GM12801 (cell line): Measurements from ENCODE around the gene IFNK.

Experiments
- CTCF ChIP-seq: IDR thresholded peaks from one replicate; pipeline ENCODE4 v1.5.1; 2011; ENCODE audit warnings: control low read depth; ENCODE audit not compliant: insufficient read length; ENCODE audit errors: extremely low read depth

IFNK gene

DNA sequence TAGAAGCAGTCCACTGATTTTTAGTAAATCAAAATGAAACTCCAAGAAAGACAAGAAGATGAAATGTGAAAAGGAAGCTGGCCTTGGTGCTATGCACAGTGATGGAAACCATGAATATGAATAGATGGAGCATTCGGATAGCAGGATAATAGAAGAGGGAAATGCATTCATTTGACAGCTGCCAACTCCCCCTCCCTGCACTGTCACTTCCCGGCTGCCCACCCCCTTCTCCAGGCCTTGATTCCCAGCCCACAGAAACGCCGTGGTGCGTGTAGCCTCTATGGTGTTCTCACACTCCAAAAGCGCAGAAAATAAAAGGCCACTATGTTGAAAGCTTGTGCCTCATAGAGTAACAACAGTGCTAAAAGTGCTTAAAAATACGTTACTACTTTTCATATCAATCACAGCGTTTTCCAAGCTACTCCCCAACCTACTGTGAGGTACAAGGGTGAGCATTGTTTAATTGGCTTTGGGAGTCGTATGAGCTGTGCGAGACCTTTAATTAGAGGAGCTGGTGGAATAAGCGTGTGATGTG is 26.1 kb upstream of the IFNK start:
- TF ChIP-seq CTCF: no peak

GRCh38 chr9:27499451-27499850 is 24.6 kb upstream of the IFNK start:
- no peak for TF ChIP-seq CTCF

GRCh38 chr9:27503623-27504022 is 20.5 kb upstream of the IFNK start:
- TF ChIP-seq CTCF: no peak

- TF ChIP-seq CTCF: no peak
Measured at GRCh38 chr9:27504259-27504658, 19.8 kb upstream of the IFNK start.

DNA sequence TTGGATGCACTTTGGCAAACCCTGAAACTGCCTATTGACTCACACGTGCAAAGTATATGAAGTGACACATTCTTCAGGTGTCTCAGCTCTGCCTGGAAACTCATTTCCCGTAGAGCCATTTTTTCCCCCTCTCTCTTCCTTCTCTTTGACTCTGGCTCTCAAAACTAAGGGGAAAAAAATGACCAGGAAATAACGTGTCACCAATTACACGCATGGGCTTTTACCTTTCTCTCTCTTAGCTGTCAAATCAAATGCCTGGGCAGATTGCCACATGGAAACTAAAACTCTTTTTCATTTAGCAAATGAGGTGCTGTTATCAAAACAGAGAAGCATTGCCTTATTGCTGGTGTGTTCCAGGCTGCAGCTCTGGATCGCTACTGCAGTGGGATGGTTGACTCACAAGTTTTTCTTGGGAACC is 18.3 kb upstream of the IFNK start:
- no peak for TF ChIP-seq CTCF

- TF ChIP-seq CTCF: no peak
Measured at GRCh38 chr9:27506981-27507380, 17.1 kb upstream of the IFNK start.

GRCh38 chr9:27510780-27511179 is 13.3 kb upstream of the IFNK start:
- TF ChIP-seq CTCF: no peak

- TF ChIP-seq CTCF: no peak
Measured at GRCh38 chr9:27511771-27512170, 12.3 kb upstream of the IFNK start.
